NCI-H2196 (cell line): Measurements from ENCODE around the gene DLL1.
"Not testable (repeated sequence)": the region's sequence is repeated elsewhere in the genome, so short reads cannot be mapped to it uniquely, and the experiment has no call there.

Experiments
- DNase-seq: peaks from one replicate; lab custom pipeline; 2025; ENCODE audit not compliant: unreplicated experiment; lab: John Stamatoyannopoulos, UW

The DLL1 gene, protein sequence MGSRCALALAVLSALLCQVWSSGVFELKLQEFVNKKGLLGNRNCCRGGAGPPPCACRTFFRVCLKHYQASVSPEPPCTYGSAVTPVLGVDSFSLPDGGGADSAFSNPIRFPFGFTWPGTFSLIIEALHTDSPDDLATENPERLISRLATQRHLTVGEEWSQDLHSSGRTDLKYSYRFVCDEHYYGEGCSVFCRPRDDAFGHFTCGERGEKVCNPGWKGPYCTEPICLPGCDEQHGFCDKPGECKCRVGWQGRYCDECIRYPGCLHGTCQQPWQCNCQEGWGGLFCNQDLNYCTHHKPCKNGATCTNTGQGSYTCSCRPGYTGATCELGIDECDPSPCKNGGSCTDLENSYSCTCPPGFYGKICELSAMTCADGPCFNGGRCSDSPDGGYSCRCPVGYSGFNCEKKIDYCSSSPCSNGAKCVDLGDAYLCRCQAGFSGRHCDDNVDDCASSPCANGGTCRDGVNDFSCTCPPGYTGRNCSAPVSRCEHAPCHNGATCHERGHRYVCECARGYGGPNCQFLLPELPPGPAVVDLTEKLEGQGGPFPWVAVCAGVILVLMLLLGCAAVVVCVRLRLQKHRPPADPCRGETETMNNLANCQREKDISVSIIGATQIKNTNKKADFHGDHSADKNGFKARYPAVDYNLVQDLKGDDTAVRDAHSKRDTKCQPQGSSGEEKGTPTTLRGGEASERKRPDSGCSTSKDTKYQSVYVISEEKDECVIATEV

DNA sequence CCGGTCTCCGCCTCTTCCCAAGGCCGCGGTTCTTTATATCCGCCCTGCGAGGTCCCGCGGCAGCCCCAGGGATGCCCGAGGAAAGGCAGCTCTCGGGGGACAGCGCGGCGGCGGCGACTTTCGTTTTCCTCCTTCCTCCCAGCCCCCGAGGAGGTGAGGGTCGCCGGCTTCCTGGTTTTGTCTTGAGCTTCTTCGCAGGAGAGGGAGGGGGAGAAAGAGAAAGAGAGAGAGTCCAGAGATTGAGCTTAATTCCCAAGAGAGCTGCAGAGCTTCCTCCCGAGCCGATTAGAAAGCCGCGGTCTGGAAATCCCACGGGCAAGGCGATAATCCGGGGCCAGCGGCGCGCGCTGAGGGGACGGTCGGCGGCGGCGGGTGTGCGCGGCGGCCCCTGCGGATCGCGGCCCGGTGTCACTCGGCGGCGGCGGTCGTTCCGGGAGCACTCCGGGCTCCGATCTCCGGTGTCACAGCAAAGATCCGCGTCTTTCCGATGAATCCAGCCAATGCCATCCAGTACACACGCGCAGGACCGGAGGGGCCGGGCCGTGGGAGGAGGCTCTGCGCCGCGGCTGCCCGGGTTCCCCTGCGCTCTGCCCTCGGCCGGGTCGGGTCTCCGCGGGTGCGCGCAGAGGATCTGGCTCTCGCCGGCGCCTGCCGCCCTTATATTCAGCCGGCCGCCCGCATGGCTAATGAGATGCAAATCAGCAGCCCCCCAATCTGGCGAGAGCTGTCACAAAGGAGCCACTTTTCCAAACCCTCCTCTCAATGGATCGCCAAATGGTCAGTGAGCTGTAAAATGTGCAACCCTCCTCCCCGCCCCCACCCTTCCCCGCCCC is at the start of gene DLL1:
TSS of gene DLL1 (minus strand) at position 783 of the 833 bp plus-strand sequence. CDS start 939 bp downstream, outside the sequence.
- DNase-seq: peak; percentile 48

DNA sequence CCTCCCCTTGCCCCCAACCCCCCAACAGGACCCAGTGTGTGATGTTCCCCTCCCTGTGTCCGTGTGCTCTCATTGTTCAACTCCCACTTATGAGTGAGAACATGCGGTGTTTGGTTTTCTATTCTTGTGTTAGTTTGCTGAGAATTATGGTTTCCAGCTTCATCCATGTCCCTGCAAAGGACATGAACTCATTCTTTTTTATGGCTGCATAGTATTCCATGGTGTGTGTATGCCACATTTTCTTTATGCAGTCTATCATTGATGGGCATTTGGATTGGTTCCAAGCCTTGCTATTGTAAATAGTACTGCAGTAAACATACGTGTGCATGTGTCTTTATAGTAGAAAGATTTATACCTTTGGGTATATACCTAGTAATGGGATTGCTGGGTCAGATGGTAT is 44.3 kb upstream of the DLL1 start:
- DNase-seq: not testable (repeated sequence)

DNA sequence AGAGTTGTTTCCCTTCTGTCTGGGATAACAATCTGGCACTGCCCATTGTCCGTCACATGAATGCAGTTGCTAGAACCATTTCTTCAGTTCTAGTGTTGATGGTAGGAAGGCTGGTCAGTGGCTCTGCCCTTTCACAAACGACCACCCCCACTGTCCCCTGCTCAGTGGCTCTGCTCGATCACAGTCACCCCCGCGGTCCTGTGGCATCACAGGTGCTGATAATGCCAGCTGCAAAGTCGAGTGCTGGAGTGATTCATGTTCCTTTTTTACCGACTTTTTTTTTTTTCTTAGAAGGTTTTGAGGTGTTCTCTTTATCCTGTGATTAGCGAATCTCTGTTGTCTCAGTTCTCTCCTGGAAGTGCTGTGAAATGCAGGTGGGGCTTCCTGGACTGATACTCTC is 38.4 kb upstream of the DLL1 start:
- DNase-seq: no peak

DNA sequence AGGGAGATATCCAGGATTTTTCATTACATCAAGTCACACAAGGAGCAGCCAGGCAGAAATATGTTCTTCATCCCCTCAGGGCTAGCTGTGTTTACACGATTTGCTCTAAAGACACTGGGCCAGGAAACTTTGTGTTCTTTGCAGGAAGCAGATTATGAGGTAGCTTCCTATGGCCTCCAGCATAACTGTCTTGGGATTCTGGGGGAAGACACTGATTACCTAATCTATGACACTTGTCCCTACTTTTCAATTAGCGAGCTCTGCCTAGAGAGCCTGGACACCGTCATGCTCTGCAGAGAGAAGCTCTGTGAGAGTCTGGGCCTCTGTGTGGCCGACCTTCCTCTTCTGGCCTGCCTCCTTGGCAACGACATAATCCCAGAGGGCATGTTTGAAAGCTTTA is 26.8 kb upstream of the DLL1 start:
- no peak for DNase-seq

DNA sequence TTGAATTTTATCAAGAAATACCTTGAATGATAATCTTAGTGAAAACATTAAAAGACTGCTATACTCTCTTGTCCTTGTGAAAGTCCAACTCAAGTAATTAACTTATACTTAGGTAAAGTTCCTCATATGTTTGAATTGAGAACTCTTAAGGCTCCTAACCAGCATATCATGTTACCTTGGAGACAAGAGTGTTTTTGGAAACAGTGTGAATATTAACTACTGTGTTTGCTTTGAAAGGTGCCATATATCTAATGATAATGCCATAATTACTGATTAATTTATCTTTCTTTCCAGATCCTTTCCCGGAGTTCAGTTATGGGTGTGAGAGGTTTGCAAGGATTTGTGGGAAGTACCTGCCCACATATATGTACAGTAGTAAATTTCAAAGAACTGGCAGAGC is 26.2 kb upstream of the DLL1 start:
- no peak for DNase-seq

DNA sequence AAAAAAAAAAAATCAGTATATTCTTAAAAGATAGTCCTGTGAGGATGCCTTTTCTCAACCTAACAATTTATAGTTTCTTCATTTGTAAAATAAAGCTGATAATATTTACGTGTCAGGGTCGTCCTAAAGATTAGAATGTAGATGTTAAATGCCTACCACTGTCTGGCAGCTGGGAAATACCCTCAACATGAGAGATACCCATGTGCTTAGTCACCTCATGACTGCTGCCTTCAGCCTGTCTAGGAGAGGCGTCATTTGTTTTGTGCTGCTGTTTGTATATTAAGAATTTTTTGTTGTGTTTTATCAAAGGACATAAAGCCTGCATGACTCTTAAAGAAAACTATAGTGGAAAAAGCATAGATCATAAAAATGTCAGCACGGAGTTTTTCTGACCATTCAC is 25.2 kb upstream of the DLL1 start:
- DNase-seq: no peak

DNA sequence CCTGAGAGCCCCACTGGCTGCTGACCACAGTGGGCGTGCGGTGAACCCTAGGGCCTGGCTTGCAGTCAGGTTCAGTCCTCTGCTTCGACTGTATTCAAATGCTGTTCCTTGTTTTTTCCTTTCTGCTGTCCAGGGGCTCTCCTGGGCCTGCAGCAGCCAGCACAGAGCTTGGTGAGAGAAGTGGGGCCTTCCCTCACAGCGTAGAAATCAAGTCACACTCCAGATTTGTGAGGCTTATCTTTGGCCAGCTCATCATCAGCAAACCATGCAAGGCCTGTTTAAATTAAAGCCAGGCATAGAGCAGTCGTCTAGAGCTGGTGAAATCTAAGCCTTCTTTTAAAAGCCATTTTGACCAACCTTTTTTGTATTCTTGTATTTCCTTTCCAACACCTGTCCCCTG is 24.1 kb upstream of the DLL1 start:
- no peak for DNase-seq

DNA sequence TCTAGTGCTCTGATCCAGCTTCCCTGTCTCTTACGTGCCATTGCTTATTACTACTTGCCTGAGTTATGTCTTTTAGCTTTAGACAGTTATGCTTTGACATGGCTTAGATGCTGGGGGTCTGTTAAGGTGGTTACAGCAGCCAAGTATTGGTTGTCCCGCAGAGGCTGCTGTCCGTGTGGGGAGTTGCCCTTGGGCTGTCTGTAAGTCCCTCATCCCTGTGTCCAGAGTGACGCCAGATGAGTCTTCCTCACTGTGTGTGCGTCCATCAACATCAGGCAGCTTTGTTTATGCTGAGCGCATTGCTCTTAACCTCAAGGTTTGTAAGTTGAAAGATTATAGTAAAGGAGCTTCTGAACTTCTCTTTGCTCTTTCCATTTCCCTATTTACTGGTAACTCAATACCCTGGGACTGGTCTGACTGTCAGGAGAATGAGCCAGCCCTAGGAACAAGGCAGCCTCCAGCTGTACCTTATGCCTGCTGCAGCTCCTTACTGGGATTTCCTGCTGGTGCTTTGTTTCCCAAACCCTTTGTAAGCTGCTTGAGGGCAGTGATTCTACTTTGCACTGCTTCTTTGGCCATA is 22.9 kb upstream of the DLL1 start:
- no peak for DNase-seq

DNA sequence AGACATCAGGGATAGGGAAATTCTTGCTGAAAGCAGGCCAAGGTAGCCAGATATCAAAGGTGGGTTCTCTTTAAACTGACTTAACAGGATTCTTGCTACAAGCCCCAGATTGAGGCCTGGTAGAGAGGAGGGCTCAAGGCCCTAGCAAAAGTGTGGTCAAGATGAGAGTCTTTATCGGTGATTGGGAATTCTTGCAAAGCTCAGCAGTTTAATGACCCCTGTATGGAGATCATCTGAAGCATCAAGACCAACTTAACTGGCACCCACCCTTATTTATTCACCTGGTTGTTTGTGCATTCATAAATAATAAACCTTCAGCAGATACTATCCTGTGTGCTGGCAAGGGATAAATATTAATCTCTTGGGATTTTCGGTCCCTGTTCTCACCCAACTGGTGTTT is 22.0 kb upstream of the DLL1 start:
- no peak for DNase-seq

DNA sequence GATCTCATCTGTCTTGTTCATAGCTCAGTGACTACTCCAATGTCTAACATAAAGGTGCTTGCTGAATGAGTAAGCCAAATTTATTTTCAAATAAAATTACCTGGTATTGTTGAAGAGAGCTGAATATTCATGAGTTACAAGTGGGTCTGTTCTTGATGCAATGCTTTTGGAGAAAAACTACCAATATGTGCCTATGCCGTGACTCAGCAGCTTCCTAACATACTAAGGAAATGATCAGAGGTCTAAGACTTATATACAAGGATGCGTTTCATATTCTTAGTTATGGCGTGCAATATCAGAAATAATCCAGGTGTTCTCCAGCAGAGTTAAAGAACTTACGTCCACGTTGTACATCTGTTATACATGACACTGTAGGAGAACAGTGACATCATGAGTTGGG is 20.8 kb upstream of the DLL1 start:
- no peak for DNase-seq

DNA sequence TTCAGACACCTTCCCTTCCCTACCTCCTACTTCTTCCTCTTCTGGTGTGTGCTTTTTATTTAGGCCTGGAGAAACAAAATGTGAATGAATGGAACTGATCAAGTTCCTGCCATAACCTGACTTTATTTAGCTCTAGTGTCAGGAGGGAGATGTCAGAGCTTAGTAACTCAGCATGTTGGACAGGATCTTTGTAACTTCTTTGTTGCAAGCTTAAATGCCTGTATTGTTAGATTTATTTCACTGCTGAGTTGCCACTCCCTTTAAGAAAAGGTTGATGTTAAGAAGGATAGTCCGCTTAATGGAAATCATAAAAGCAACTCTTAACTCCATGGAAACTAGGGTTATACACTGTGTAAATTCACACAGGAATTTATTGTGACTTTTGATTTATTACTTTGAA is 17.9 kb upstream of the DLL1 start:
- DNase-seq: no peak

DNA sequence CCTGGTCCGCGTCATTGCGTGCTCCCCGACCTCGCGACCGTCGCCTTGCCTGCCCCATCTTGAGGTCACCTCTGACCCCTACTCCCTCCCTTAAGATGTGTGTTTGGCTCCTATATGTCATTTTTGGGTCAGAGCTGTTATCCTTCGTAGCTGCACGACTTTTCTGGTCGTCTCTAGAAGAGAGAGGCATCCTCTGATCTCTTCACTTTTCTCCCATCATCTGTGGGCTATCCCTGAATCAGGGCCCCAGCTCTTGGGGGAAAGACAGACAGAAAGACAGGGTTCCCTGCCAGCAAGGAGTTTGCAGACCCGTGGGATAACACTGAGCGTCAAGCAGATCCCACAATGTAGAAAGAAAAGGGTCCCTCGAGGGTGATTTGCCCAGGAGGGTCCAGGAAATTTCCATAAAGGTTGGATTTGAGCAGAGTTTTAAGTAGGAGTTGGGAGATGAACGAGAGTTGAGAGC is 16.2 kb upstream of the DLL1 start:
- no peak for DNase-seq

DNA sequence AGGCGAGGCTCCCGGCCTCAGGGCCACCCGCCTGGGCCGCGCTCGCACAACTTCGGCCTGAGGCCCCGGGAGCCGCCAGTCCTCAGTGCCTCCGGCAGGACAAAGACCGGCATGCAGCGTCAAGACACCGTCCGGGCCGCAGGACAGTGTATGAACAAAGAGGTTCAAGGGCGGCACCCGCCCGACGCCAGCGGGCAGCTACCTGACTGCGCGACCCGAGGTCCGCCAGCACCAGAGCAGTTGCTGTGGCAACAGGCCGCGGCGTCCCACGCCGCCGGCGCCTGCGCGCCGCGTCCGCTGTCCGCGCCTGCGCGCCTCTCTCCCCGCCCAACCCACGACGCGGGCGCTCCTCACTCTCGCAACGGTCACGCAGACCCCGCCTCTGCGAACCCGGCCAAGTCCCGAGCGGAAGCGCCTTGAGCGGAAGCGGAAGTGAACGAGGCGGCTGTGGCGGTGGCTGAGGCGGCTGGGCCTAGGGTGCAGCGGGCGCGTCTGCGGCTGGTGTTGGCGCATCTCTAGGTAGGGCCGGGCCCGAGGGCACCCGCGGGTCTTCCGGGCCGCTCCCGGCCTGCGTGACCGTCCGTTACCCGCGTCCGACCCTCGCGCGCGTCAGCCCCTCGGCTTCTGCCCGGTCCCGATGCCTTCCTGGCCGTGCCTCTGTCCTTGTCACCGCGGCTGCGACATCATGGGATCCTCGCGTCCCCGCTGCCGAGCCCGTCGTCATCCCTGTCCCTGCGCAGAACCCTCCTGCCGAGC is 15.6 kb upstream of the DLL1 start, which contains the start of gene FAM120B:
TSS of gene FAM120B (plus strand) at position 435 of the 756 bp plus-strand sequence. CDS start 10,633 bp downstream, outside the sequence.
- DNase-seq: peak; percentile 84

DNA sequence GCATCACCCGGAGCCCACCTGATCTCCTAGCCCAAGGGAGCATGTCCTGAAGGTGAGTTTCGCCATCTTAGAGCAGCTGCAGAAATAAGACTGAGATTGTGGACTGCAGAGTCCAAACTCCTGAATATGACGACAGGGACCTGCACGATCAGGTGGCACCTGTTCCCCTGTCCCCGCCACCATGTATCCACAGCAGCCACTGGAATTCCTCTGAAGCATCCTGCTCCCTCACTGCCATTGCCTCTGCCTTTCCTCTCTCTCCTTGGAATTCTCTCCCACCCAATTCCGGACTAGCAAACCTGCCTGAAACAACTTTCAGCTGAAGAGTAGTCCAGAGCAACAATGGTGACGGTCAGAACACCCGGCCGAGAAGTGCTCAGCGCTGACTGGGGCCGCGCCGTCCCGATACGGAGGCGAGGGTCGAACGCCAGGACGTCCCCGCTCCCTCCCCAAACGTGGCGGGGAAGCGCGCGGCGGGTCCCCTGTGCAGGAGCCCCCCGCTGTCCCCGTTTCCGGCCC is 15.0 kb upstream of the DLL1 start:
- DNase-seq: no peak

DNA sequence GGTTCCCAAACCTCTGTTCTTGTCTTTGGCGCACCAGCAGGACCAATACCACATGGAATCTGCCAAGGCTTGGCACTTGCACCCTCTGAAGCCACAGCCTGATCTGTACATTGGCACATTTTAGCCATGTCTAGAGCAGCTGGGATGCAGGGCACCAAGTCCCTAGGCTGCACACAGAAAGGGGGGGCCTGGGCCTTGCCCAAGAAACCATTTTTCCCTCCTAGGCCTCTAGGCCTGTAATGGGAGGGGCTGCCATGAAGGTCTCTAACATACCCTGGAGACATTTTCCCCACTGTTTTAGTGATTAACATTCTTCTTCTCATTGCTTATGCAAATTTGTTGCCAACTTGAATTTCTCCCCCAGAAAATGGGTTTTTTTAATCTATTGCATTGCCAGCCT is 10.3 kb upstream of the DLL1 start:
- no peak for DNase-seq

DNA sequence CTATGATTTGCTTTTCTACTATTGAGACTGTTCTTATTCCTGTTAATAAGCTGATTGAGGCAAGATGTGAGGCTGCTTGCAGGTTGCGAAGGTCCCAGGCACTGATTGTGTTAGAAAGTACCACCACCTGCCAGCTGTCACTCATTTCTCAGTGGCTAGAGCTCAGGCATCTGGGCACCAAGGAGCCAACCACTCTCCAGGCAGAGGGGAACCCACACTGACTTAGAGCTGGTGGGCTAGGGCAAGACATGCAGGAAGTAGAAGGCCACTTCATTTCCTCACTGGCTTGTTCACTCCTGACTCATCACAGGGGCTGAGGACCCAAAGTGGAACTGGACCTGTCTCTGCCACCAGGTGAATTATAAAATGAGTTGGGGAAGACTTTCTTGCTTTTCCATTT is 7.8 kb upstream of the DLL1 start:
- DNase-seq: no peak

DNA sequence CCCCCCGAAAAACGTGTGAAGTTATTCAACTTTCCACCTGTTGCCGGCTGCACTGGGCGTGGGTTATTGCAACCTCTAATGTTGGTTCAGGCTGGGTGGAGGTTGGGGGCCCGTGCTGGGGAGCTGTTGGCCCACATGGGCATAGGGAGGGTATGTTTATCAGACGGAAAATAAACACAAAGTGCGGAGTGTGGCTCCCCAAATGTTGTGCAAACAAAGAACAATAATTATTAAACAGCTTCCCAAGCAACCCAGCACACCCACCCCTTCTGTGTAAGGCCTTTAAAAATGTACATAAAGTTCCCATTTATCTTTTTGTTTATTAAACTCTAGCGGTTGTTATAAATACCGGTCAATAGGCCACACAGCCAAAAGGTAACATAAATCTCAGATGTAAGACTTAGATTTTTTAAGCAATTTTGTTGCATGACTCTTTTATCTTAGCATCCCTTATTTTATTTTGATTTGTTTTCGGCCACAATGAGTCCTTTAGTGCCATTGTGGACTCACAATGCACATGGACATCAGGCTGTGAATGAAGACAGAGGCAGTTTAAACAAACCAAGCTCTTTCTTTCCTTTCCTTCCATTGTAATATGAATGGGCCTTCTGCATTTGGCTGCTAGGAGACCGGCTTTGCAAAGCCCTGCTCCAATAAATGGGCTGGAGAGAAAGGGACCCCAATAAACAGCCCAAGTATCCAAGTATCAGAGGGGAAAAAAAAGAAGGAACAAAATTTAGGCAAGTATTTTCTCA is 6.9 kb upstream of the DLL1 start:
- DNase-seq: no peak

DNA sequence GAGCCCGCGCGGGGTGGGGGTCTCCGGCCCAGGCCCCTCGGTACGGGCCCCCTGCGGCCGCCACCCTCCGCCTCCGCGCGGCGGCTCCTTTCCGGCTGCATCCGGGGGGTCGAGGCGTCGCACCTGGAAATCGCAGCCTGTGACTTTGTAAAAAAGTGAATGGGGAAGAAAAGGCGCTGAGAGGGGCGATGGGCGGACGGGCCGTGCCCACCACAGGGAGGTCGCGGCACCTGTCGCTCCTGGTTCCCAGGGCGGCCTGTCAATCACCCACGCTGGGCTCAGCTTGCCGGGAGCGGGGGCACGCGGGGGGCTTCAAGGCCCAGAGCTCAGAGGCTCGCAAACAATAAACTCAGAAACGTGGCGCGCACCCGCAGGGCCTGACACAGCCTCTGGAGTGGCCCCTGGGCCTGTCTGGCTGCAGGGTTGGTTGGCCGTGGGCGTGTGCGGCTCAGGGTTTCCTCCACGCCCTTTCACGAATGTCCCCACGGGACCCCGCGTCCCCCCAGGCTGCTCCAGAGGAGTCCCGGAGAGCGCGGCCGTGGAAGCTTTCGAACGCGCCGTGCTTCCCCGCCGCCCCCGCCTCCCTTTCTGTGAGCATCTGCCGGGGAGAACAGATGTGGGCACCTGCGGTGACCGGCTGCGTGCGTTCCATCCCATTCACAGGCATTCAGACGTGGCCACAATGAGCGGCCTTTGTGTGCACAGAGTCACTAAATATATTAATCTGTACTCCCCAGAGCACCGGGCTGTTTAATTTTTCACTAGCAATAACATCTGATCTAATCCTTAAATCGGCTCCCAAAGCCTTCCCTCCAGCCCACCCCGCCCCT is 6.1 kb upstream of the DLL1 start:
- no peak for DNase-seq

DNA sequence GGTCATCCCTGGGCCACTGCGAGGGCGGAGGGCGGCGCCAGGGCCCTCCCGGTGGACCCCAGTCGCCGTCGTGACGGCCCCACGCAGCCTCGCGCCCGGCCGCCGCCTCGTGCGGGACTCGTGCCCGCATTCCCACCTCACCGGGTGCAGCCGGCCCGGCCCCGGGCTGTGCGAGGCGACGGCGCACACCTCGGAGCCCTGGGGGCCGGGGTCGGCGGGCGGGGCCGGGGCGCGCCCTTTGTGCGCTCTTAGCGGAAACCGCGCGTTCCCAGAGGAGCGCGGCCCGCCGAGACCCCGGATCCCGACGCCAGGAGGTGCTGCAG is 5.5 kb upstream of the DLL1 start:
- no peak for DNase-seq
